ENCODE measurements around the gene SLC26A2. TPM values are rescaled to one million over a fixed set of nuclear protein-coding genes. Genes with fewer than 3 reads are reported as not detected.

Gene SLC26A2
- total and polyA plus RNA-seq, 2 donors = 5.3 to 6.5 TPM

- WGBS = 94% methylated on average over 6 of the region's 6 CpGs
These were observed 43.4 kb upstream of the SLC26A2 start for GRCh38 chr5:149917073-149917676.

GRCh38 chr5:149921597-149921996, 39.0 kb upstream of the SLC26A2 start:
- no peaks in the 10 kb centered on the region for H3K4me1 ChIP-seq (ENCODE audit: control insufficient read depth in 2 of 2, insufficient read depth in 2 of 2, low read length in 2 of 2)
- no peaks in the 10 kb centered on the region for H3K27me3 ChIP-seq (ENCODE audit: control insufficient read depth in 2 of 2, insufficient read depth in 1 of 2, low read length in 1 of 2)
- WGBS = 97% methylated on average over 3 of the region's 3 CpGs
- H3K9me3 ChIP-seq (ENCODE audit: control insufficient read depth in 2 of 2, insufficient read depth in 1 of 2, low read length in 1 of 2) = no peaks in the 10 kb centered on the region
- H3K36me3 ChIP-seq (ENCODE audit: control insufficient read depth in 2 of 2, insufficient read depth in 2 of 2, low read length in 1 of 2) = no peaks in the 10 kb centered on the region
- H3K4me3 ChIP-seq (ENCODE audit: low read length in 2 of 2) = no peak overlapping the region
- H3K27ac ChIP-seq (ENCODE audit: low read depth in 1 of 2, low read length in 1 of 2) = no peak overlapping the region
- DNase-seq (ENCODE audit: low read depth in 6 of 9, low spot score in 9 of 9) = no peak

More at GRCh38 chr5:149917073-149917676, 43.4 kb upstream of the SLC26A2 start:
- no peaks in the 10 kb centered on the region for H3K4me1 ChIP-seq (ENCODE audit: control insufficient read depth in 2 of 2, insufficient read depth in 2 of 2, low read length in 2 of 2)
- no peak overlapping the region for H3K27ac ChIP-seq (ENCODE audit: low read depth in 1 of 2, low read length in 1 of 2)
- no peak overlapping the region for H3K4me3 ChIP-seq (ENCODE audit: low read length in 2 of 2)
- no peaks in the 10 kb centered on the region for H3K27me3 ChIP-seq (ENCODE audit: control insufficient read depth in 2 of 2, insufficient read depth in 1 of 2, low read length in 1 of 2)
- no peak for DNase-seq (ENCODE audit: low read depth in 6 of 9, low spot score in 9 of 9)
- no peaks in the 10 kb centered on the region for H3K9me3 ChIP-seq (ENCODE audit: control insufficient read depth in 2 of 2, insufficient read depth in 1 of 2, low read length in 1 of 2)
- H3K36me3 ChIP-seq (ENCODE audit: control insufficient read depth in 2 of 2, insufficient read depth in 2 of 2, low read length in 1 of 2) = no peaks in the 10 kb centered on the region

GRCh38 chr5:149922950-149923349, 37.6 kb upstream of the SLC26A2 start:
- H3K27me3 ChIP-seq (ENCODE audit: control insufficient read depth in 2 of 2, insufficient read depth in 1 of 2, low read length in 1 of 2) = no peaks in the 10 kb centered on the region
- no peaks in the 10 kb centered on the region for H3K4me1 ChIP-seq (ENCODE audit: control insufficient read depth in 2 of 2, insufficient read depth in 2 of 2, low read length in 2 of 2)
- WGBS = 95% methylated on average over 6 of the region's 6 CpGs
- no peak for DNase-seq (ENCODE audit: low read depth in 6 of 9, low spot score in 9 of 9)
- no peak overlapping the region for H3K4me3 ChIP-seq (ENCODE audit: low read length in 2 of 2)
- H3K36me3 ChIP-seq (ENCODE audit: control insufficient read depth in 2 of 2, insufficient read depth in 2 of 2, low read length in 1 of 2) = no peaks in the 10 kb centered on the region
- H3K9me3 ChIP-seq (ENCODE audit: control insufficient read depth in 2 of 2, insufficient read depth in 1 of 2, low read length in 1 of 2) = no peaks in the 10 kb centered on the region
- no peak overlapping the region for H3K27ac ChIP-seq (ENCODE audit: low read depth in 1 of 2, low read length in 1 of 2)

GRCh38 chr5:149924486-149924885, 36.1 kb upstream of the SLC26A2 start:
- Histone ChIP-seq H3K36me3 (ENCODE audit: control insufficient read depth in 2 of 2, insufficient read depth in 2 of 2, low read length in 1 of 2) (no peaks in the 10 kb centered on the region), H3K4me1 (ENCODE audit: control insufficient read depth in 2 of 2, insufficient read depth in 2 of 2, low read length in 2 of 2) (no peaks in the 10 kb centered on the region), H3K9me3 (ENCODE audit: control insufficient read depth in 2 of 2, insufficient read depth in 1 of 2, low read length in 1 of 2) (no peaks in the 10 kb centered on the region), H3K4me3 (ENCODE audit: low read length in 2 of 2) (no peak overlapping the region), H3K27ac (ENCODE audit: low read depth in 1 of 2, low read length in 1 of 2) (no peak overlapping the region), H3K27me3 (ENCODE audit: control insufficient read depth in 2 of 2, insufficient read depth in 1 of 2, low read length in 1 of 2) (no peaks in the 10 kb centered on the region)
- DNase-seq (ENCODE audit: low read depth in 6 of 9, low spot score in 9 of 9) = no peak
- 96% methylated on average over 5 of the region's 5 CpGs for WGBS

- DNase-seq (ENCODE audit: low read depth in 6 of 9, low spot score in 9 of 9) = no peak
- H3K27me3 ChIP-seq (ENCODE audit: control insufficient read depth in 2 of 2, insufficient read depth in 1 of 2, low read length in 1 of 2) = peaks cover 0 to 6% of the 10 kb centered on the region in 2 donors
- WGBS = 90% methylated on average over 6 of the region's 6 CpGs
- H3K4me3 ChIP-seq (ENCODE audit: low read length in 2 of 2) = no peak overlapping the region
- H3K9me3 ChIP-seq (ENCODE audit: control insufficient read depth in 2 of 2, insufficient read depth in 1 of 2, low read length in 1 of 2) = no peaks in the 10 kb centered on the region
- H3K27ac ChIP-seq (ENCODE audit: low read depth in 1 of 2, low read length in 1 of 2) = no peak overlapping the region
- H3K4me1 ChIP-seq (ENCODE audit: control insufficient read depth in 2 of 2, insufficient read depth in 2 of 2, low read length in 2 of 2) = no peaks in the 10 kb centered on the region
- no peaks in the 10 kb centered on the region for H3K36me3 ChIP-seq (ENCODE audit: control insufficient read depth in 2 of 2, insufficient read depth in 2 of 2, low read length in 1 of 2)
These were observed 30.4 kb upstream of the SLC26A2 start for GRCh38 chr5:149930043-149930748.

GRCh38 chr5:149930749-149931574, 29.6 kb upstream of the SLC26A2 start:
- no peak for DNase-seq (ENCODE audit: low read depth in 6 of 9, low spot score in 9 of 9)
- Histone ChIP-seq H3K9me3 (ENCODE audit: control insufficient read depth in 2 of 2, insufficient read depth in 1 of 2, low read length in 1 of 2) (no peaks in the 10 kb centered on the region), H3K4me1 (ENCODE audit: control insufficient read depth in 2 of 2, insufficient read depth in 2 of 2, low read length in 2 of 2) (no peaks in the 10 kb centered on the region), H3K27ac (ENCODE audit: low read depth in 1 of 2, low read length in 1 of 2) (no peak overlapping the region), H3K27me3 (ENCODE audit: control insufficient read depth in 2 of 2, insufficient read depth in 1 of 2, low read length in 1 of 2) (peaks cover 0 to 6% of the 10 kb centered on the region in 2 donors), H3K4me3 (ENCODE audit: low read length in 2 of 2) (no peak overlapping the region), H3K36me3 (ENCODE audit: control insufficient read depth in 2 of 2, insufficient read depth in 2 of 2, low read length in 1 of 2) (no peaks in the 10 kb centered on the region)
- 72% methylated on average over 7 of the region's 7 CpGs for WGBS

- no peak for DNase-seq (ENCODE audit: low read depth in 6 of 9, low spot score in 9 of 9)
- Histone ChIP-seq H3K4me3 (ENCODE audit: low read length in 2 of 2) (no peak overlapping the region), H3K4me1 (ENCODE audit: control insufficient read depth in 2 of 2, insufficient read depth in 2 of 2, low read length in 2 of 2) (no peaks in the 10 kb centered on the region), H3K9me3 (ENCODE audit: control insufficient read depth in 2 of 2, insufficient read depth in 1 of 2, low read length in 1 of 2) (no peaks in the 10 kb centered on the region), H3K27ac (ENCODE audit: low read depth in 1 of 2, low read length in 1 of 2) (no peak overlapping the region), H3K36me3 (ENCODE audit: control insufficient read depth in 2 of 2, insufficient read depth in 2 of 2, low read length in 1 of 2) (no peaks in the 10 kb centered on the region), H3K27me3 (ENCODE audit: control insufficient read depth in 2 of 2, insufficient read depth in 1 of 2, low read length in 1 of 2) (peaks cover 0 to 6% of the 10 kb centered on the region in 2 donors)
- 93% methylated on average over 14 of the region's 14 CpGs for WGBS
These were observed 28.5 kb upstream of the SLC26A2 start for GRCh38 chr5:149931992-149932436.

GRCh38 chr5:149932445-149933350, 27.9 kb upstream of the SLC26A2 start:
- Histone ChIP-seq H3K36me3 (ENCODE audit: control insufficient read depth in 2 of 2, insufficient read depth in 2 of 2, low read length in 1 of 2) (no peaks in the 10 kb centered on the region), H3K4me1 (ENCODE audit: control insufficient read depth in 2 of 2, insufficient read depth in 2 of 2, low read length in 2 of 2) (no peaks in the 10 kb centered on the region), H3K9me3 (ENCODE audit: control insufficient read depth in 2 of 2, insufficient read depth in 1 of 2, low read length in 1 of 2) (no peaks in the 10 kb centered on the region), H3K4me3 (ENCODE audit: low read length in 2 of 2) (no peak overlapping the region), H3K27me3 (ENCODE audit: control insufficient read depth in 2 of 2, insufficient read depth in 1 of 2, low read length in 1 of 2) (peaks cover 0 to 6% of the 10 kb centered on the region in 2 donors), H3K27ac (ENCODE audit: low read depth in 1 of 2, low read length in 1 of 2) (no peak overlapping the region)
- DNase-seq (ENCODE audit: low read depth in 6 of 9, low spot score in 9 of 9) = no peak
- WGBS = 82% methylated on average over 25 of the region's 25 CpGs

All from thymus (tissue), 11 donors.